Hair follicle dermal papilla cell (primary cell): ENCODE measurements around the gene TGM3. TPM values are rescaled to one million over a fixed set of nuclear protein-coding genes. Genes with fewer than 3 reads are reported as not detected.

ENCODE experiments used
- total RNA-seq: library from RNA; depleted of rRNA; stranded (reverse); fragments of >200 nt; gene quantifications from 2 replicates; pipeline ENCODE4 v1.2.3, GENCODE V29; 2012

Gene TGM3
- not detected in 2 replicates for total RNA-seq

GRCh38 chr20:2295886-2296515, at the start of gene TGM3:
Gene TGM3, plus strand, starts transcription at chr20:2296001. Its CDS starts 63 bp downstream, at chr20:2296064.

GRCh38 chr20:2380601-2381000, 84.8 kb downstream of the TGM3 start, which contains the start of gene TGM6:
Gene TGM6, plus strand, starts transcription at chr20:2380901. Its CDS starts 68 bp downstream, at chr20:2380969.

Other genes with a start within 250 kb of the TGM3 start
- 19.2 and 23.5 TPM in 2 replicates for gene STK35, start 194.2 kb upstream of the TGM3 start, total RNA-seq
- not detected in 2 replicates for gene TGM6, start 84.9 kb downstream of the TGM3 start, total RNA-seq
- 76.9 and 87.1 TPM in 2 replicates for gene SNRPB, start 174.8 kb downstream of the TGM3 start, total RNA-seq
- gene ZNF343, start 212.9 kb downstream of the TGM3 start, total RNA-seq: 13.0 and 16.2 TPM in 2 replicates
- gene TMC2, start 240.6 kb downstream of the TGM3 start, total RNA-seq: not detected in 2 replicates